Measurements from ENCODE around the gene CSDE1.

Gene CSDE1

DNA sequence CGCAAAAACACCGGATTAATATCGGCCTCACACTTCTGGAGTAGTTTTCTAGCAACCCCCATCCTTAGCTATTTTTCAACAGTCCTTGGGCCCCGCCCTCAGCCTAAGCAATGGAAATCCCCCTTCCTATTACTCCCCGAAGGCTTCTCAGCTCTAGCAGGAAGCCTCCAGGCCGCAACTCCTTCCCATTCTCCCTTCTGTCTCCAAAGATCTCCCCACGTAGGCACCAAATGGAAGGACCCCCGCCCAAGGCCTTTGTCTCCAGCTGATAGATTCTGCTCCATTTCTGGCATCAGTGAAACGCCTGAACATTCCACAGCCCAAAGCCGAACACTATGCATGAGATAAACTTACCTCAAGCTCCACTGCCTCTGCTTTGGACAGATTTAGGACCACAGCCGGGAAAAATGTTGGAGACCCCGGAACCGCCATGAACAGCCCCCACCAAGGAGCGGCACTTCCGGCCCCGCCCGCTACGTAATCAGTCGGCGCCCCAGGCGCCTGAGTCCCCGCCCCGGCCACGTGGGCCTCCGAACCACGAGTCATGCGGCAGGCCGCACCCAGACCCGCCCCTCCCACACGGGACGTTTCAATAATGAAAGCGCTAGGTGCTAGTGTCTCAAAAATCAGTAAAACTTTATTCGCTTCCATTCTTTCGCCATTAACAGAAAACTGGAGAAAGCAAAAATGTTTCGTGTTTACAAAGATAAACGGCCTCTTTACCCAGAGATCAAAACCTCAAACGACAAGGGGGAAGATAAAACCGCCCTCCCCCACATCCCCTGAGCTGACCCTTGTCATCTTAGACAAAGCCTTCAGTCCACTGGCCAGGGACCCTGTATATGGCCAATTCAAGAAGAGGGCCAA, 41.2 kb downstream of the CSDE1 start, which contains the start of gene NRAS:
Gene NRAS, minus strand, starts transcription at position 468 of the 867 bp plus-strand sequence. CDS start 611 bp downstream, outside the sequence.
- H3K4me3 ChIP-seq (ENCODE audit: low read length): peak within 1 kb of the TSS; percentile 100
- DNase-seq (ENCODE audit: low read depth): peak; percentile 67
- TF ChIP-seq, protein P1, sequence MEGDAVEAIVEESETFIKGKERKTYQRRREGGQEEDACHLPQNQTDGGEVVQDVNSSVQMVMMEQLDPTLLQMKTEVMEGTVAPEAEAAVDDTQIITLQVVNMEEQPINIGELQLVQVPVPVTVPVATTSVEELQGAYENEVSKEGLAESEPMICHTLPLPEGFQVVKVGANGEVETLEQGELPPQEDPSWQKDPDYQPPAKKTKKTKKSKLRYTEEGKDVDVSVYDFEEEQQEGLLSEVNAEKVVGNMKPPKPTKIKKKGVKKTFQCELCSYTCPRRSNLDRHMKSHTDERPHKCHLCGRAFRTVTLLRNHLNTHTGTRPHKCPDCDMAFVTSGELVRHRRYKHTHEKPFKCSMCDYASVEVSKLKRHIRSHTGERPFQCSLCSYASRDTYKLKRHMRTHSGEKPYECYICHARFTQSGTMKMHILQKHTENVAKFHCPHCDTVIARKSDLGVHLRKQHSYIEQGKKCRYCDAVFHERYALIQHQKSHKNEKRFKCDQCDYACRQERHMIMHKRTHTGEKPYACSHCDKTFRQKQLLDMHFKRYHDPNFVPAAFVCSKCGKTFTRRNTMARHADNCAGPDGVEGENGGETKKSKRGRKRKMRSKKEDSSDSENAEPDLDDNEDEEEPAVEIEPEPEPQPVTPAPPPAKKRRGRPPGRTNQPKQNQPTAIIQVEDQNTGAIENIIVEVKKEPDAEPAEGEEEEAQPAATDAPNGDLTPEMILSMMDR (conservative IDR thresholded peaks at IDR 0.05; ENCODE audit: low read depth, low read length): no peak

DNA sequence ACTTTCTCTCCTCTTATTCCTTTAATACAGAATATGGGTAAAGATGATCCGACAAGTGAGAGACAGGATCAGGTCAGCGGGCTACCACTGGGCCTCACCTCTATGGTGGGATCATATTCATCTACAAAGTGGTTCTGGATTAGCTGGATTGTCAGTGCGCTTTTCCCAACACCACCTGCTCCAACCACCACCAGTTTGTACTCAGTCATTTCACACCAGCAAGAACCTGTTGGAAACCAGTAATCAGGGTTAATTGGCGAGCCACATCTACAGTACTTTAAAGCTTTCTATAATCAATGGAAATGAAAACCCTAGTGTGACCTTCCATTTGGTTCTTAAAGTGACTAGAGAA, 41.9 kb downstream of the CSDE1 start:
- TF ChIP-seq, protein P1 (conservative IDR thresholded peaks at IDR 0.05; ENCODE audit: low read depth, low read length): no peak
- H3K4me3 ChIP-seq (ENCODE audit: low read length): peak overlapping the region; percentile 100
- no peak for DNase-seq (ENCODE audit: low read depth)

DNA sequence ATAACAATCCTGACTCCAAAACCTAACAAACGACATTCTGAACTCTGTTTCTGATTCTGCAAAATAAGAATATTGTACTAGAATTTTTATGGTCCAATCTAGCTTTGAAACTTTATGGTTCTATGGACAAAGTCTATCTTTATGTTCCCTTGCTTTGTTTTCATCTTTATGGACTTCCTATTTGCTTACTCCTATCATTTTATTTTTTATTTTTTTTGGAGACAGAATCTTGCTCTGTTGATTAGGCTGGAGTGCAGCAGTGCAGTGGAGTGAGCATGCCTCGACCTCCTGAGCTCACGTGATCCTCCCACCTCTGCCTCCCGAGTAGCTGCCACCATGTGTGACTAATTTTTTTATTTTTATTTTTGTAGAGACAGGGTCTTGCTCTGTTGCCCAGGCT, 44.8 kb downstream of the CSDE1 start:
- TF ChIP-seq, protein P1 (conservative IDR thresholded peaks at IDR 0.05; ENCODE audit: low read depth, low read length): no peak
- H3K4me3 ChIP-seq (ENCODE audit: low read length): no peak overlapping the region

DNA sequence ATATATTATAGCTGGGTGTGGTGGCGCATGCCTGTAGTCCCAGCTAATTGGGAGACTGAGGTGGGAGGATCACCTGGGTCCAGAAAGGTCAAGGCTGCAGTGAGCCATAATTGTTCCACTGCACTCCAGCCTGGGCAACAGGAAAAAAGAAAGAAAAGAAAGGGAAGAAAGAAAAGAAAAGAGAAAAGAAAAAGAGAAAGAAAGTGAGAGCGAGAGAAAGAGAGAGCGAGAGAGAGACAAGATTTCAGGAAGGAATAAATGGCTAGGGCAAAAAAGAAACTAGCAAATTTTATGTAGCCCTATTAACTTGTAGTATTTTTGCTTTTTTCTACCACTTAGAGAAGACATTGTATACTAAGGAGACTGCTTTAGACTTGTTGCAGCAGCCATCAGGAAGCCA, 47.4 kb downstream of the CSDE1 start:
- no peak for DNase-seq (ENCODE audit: low read depth)
- TF ChIP-seq, protein P1 (conservative IDR thresholded peaks at IDR 0.05; ENCODE audit: low read depth, low read length): no peak
- H3K4me3 ChIP-seq (ENCODE audit: low read length): no peak overlapping the region

More for the DNA sequence above, 44.8 kb downstream of the CSDE1 start:
- DNase-seq (ENCODE audit: low read depth): no peak

DNA sequence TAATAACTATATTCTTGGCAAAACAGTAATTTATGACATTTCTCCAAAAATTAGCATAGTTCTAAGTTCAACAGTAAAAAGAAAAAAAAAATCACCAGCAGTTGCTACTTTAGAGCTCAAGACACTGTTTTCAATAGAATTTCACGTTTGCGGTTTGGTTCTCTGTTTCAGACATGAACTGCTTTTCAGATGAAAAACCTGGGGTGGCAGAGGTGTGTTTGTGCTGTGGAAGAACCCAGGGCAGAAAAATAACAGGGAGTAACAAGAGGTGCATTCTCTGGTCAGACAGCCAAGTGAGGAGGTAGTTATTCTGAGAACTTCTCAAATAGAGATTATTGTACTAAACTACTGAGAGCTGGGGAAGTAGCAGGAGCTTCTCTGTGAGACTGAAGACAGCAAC, 50.2 kb downstream of the CSDE1 start:
- DNase-seq (ENCODE audit: low read depth): no peak
- TF ChIP-seq, protein P1 (conservative IDR thresholded peaks at IDR 0.05; ENCODE audit: low read depth, low read length): no peak
- H3K4me3 ChIP-seq (ENCODE audit: low read length): no peak overlapping the region

DNA sequence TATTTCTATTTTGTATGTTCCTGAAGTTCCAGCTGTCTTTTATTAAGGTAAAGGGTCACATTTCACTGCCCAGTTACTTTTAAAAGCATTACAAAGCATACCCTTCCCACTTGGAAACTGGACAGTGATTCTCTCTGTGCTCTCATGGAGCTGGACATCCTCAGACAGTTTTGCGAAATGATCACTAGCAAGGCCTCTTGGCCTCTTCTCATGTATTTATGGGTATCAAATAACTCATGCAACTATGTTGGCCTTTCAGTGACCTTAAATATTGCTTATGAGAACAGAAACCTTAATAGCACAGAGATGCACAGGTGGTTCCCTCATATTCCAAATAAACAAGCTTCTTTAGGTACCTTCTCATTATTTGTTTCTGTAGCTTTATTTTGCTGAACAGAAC, 54.5 kb downstream of the CSDE1 start:
- DNase-seq (ENCODE audit: low read depth): no peak
- no peak overlapping the region for H3K4me3 ChIP-seq (ENCODE audit: low read length)
- TF ChIP-seq, protein P1 (conservative IDR thresholded peaks at IDR 0.05; ENCODE audit: low read depth, low read length): no peak

DNA sequence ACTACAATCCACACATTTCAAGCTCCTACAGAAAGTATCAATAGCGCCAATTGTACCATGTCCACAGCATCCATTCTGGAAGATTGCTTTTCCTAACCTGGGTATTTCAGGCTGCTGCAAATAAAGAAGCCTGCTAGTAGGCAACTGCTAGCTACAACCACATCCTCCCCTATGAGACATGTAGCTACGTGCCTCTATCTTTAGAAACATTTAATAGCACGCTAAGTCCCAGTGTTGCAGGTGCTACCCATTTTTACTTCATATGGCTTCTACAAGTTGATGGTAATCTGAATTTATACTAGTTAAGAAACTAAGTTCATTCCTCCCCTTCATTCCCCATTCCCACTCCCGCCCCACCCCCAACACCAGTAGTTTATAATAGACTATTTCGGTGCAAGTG, 55.0 kb downstream of the CSDE1 start:
- no peak for DNase-seq (ENCODE audit: low read depth)
- H3K4me3 ChIP-seq (ENCODE audit: low read length): no peak overlapping the region
- TF ChIP-seq, protein P1 (conservative IDR thresholded peaks at IDR 0.05; ENCODE audit: low read depth, low read length): no peak

Measured in retinal pigment epithelial cell (primary cell).